Measurements from ENCODE around the gene TUBB2A. TPM values are rescaled to one million over a fixed set of nuclear protein-coding genes. Genes with fewer than 3 reads are reported as not detected.
A peak's percentile ranks its signal among the peaks of the same experiment; 100 is the strongest.

The TUBB2A gene
- total and polyA plus RNA-seq, 2 of the 13 experiments (the other 11 are each of a cell fraction or from before 2014, with no cell fraction given): 35.3 to 106 TPM

DNA sequence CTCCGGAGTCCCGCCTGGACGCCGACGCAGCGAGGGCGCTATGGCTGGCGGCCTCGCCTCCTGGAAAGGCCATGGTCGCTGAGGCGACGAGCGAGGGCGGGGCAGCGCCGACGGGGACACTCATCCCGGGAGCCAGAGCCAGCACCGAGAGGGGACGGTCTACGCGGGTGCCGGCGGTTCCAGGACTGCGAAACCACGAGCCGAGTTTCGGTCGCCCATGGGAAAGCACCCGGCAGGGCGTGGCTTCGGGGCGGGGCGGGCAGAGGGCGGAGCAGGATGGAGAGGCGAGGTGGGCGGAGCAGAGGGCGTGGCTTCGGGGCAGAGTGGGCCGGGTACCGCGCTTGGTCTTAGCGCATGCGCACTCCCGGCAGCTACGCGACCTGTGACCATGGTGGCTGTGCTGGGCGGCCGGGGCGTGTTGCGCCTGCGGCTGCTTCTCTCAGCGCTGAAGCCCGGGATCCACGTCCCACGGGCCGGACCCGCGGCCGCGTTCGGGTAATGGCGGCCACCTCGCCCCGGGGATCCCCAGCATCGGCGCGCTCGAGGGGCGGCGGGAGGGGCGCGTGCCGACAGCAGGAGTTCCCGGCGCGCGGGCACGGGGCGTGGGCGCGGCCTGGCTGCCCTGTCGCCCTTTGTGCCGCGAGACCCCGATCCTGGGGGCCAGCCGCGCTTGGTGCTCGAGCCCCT, 38.8 kb downstream of the TUBB2A start, which contains the start of gene BPHL (continued):
- TF ChIP-seq NR1H2 (CRISPR knock-in tag; IDR thresholded peaks at IDR 0.05; ENCODE audit: borderline replicate concordance, low read depth): peak; percentile 95; the same call in 1 of the 2 replicates
- TF ChIP-seq ZNF329 (CRISPR knock-in tag; IDR thresholded peaks at IDR 0.05; ENCODE audit: low read depth): peak; percentile 91
- peak; percentile 87 for TF ChIP-seq SPEN (CRISPR knock-in tag; IDR thresholded peaks at IDR 0.05; ENCODE audit: low read depth)
- TF ChIP-seq KLF11 (CRISPR knock-in tag; IDR thresholded peaks at IDR 0.05): no peak
- TF ChIP-seq SAFB2 (CRISPR knock-in tag; IDR thresholded peaks at IDR 0.05; ENCODE audit: borderline replicate concordance, low read depth): peak; percentile 78; the same call in 1 of the 2 replicates
- peak; percentile 96 for TF ChIP-seq ZNF343 (CRISPR knock-in tag; IDR thresholded peaks at IDR 0.05)
- TF ChIP-seq, protein P1, sequence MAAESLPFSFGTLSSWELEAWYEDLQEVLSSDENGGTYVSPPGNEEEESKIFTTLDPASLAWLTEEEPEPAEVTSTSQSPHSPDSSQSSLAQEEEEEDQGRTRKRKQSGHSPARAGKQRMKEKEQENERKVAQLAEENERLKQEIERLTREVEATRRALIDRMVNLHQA (CRISPR knock-in tag; IDR thresholded peaks at IDR 0.05): no peak
- TF ChIP-seq, protein P2, sequence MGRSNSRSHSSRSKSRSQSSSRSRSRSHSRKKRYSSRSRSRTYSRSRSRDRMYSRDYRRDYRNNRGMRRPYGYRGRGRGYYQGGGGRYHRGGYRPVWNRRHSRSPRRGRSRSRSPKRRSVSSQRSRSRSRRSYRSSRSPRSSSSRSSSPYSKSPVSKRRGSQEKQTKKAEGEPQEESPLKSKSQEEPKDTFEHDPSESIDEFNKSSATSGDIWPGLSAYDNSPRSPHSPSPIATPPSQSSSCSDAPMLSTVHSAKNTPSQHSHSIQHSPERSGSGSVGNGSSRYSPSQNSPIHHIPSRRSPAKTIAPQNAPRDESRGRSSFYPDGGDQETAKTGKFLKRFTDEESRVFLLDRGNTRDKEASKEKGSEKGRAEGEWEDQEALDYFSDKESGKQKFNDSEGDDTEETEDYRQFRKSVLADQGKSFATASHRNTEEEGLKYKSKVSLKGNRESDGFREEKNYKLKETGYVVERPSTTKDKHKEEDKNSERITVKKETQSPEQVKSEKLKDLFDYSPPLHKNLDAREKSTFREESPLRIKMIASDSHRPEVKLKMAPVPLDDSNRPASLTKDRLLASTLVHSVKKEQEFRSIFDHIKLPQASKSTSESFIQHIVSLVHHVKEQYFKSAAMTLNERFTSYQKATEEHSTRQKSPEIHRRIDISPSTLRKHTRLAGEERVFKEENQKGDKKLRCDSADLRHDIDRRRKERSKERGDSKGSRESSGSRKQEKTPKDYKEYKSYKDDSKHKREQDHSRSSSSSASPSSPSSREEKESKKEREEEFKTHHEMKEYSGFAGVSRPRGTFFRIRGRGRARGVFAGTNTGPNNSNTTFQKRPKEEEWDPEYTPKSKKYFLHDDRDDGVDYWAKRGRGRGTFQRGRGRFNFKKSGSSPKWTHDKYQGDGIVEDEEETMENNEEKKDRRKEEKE (IDR thresholded peaks at IDR 0.05): no peak
- no peak for TF ChIP-seq ZNF557 (CRISPR knock-in tag; IDR thresholded peaks at IDR 0.05)
- 0 out of 2 replicates have a peak, but pooled peaks have one; percentile 76 for TF ChIP-seq MIER3 (CRISPR knock-in tag; IDR thresholded peaks at IDR 0.05; ENCODE audit: borderline replicate concordance)
- TF ChIP-seq STAG1 (CRISPR knock-in tag; IDR thresholded peaks at IDR 0.05): peak; percentile 14; the same call in 1 of the 2 replicates
- peak; percentile 70 for TF ChIP-seq KAT8 (CRISPR knock-in tag; IDR thresholded peaks at IDR 0.05)
- peak; percentile 98; the same call in 1 of the 2 replicates for TF ChIP-seq NRL (CRISPR knock-in tag; IDR thresholded peaks at IDR 0.05; ENCODE audit: borderline replicate concordance)
- TF ChIP-seq BRCA1 (CRISPR knock-in tag; IDR thresholded peaks at IDR 0.05): peak; percentile 66; the same call in 1 of the 2 replicates
- peak; percentile 62; the same call in 1 of the 2 replicates for TF ChIP-seq ZNF619 (CRISPR knock-in tag; IDR thresholded peaks at IDR 0.05)
- TF ChIP-seq ZNF549 (CRISPR knock-in tag; IDR thresholded peaks at IDR 0.05): 0 out of 2 replicates have a peak, but pooled peaks have one; percentile 20
- 0 out of 2 replicates have a peak, but pooled peaks have one; percentile 53 for TF ChIP-seq DPF2 (CRISPR knock-in tag; IDR thresholded peaks at IDR 0.05; ENCODE audit: borderline replicate concordance, low read depth)
- TF ChIP-seq ZNF782 (CRISPR knock-in tag; IDR thresholded peaks at IDR 0.05; ENCODE audit: borderline replicate concordance): peak; percentile 84
- TF ChIP-seq, protein P3, sequence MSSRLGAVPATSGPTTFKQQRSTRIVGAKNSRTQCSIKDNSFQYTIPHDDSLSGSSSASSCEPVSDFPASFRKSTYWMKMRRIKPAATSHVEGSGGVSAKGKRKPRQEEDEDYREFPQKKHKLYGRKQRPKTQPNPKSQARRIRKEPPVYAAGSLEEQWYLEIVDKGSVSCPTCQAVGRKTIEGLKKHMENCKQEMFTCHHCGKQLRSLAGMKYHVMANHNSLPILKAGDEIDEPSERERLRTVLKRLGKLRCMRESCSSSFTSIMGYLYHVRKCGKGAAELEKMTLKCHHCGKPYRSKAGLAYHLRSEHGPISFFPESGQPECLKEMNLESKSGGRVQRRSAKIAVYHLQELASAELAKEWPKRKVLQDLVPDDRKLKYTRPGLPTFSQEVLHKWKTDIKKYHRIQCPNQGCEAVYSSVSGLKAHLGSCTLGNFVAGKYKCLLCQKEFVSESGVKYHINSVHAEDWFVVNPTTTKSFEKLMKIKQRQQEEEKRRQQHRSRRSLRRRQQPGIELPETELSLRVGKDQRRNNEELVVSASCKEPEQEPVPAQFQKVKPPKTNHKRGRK (CRISPR knock-in tag; IDR thresholded peaks at IDR 0.05): no peak
- peak; percentile 98 for TF ChIP-seq HIVEP1 (CRISPR knock-in tag; IDR thresholded peaks at IDR 0.05)
- no peak for TF ChIP-seq ZEB1 (IDR thresholded peaks at IDR 0.05; ENCODE audit: insufficient replicate concordance, low read depth)
- TF ChIP-seq RAD21 (CRISPR knock-in tag; IDR thresholded peaks at IDR 0.05): peak; percentile 67
- TF ChIP-seq, protein P4, sequence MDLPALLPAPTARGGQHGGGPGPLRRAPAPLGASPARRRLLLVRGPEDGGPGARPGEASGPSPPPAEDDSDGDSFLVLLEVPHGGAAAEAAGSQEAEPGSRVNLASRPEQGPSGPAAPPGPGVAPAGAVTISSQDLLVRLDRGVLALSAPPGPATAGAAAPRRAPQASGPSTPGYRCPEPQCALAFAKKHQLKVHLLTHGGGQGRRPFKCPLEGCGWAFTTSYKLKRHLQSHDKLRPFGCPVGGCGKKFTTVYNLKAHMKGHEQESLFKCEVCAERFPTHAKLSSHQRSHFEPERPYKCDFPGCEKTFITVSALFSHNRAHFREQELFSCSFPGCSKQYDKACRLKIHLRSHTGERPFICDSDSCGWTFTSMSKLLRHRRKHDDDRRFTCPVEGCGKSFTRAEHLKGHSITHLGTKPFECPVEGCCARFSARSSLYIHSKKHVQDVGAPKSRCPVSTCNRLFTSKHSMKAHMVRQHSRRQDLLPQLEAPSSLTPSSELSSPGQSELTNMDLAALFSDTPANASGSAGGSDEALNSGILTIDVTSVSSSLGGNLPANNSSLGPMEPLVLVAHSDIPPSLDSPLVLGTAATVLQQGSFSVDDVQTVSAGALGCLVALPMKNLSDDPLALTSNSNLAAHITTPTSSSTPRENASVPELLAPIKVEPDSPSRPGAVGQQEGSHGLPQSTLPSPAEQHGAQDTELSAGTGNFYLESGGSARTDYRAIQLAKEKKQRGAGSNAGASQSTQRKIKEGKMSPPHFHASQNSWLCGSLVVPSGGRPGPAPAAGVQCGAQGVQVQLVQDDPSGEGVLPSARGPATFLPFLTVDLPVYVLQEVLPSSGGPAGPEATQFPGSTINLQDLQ (CRISPR knock-in tag; IDR thresholded peaks at IDR 0.05): peak; percentile 83; the same call in 1 of the 2 replicates

All from HepG2 (cell line).